SKM-1 treated with dmso at 0.1 percent for 144 hours (cell line): ENCODE measurements around the gene OR2L8.

Experiments used
- DNase-seq: peaks from one replicate; lab custom pipeline; 2025; ENCODE audit not compliant: unreplicated experiment; lab: John Stamatoyannopoulos, UW

Gene OR2L8

DNA sequence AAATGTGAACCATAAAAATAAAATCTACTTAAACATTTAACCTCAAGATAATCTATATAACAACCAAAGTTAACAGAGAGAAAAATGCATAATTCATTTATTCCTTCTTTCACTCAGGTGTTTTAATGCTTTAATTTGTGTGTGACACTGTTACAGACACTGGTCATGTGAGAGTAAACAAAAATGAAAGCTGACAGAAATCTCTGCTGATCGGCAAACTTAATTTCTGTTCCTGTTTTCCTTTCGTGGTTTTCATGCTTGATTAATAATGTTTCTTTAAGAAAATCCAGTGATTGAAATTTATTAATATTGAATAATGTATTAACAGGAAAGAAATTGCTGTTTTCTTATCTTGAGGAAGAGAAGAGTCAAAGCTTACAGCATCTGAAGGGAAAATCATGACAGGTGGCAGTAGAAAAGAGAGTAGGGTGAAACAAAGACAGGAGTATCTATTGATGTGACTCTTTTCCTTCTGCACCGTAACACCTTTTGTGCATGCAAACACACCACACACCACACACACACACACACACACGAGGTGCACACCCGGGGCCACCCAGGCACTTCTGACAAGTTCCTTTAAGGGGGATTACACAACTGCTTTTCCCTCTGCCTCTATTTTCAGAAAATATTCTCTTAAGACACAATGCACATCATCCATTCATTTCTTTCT is 18.0 kb downstream of the OR2L8 start:
- no peak for DNase-seq

DNA sequence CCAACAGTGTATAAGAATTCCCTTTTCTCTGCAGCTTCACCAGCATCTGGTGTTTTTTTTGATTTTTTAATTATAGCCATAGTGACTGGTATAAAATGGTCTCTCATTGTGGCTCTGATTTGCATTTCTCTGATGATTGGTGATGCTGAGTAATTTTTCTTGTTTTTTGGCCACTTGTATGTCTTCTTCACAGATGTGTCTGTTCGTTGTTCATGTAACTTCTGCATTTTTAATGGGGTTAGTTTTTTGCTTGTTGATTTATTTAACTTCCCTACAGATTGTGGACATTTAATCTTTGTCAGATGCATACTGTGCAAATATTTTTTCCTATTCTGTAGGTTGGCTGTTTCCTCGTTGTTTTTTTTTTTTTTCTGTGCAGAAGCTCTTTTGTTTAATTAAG is 44.3 kb downstream of the OR2L8 start:
- no peak for DNase-seq

DNA sequence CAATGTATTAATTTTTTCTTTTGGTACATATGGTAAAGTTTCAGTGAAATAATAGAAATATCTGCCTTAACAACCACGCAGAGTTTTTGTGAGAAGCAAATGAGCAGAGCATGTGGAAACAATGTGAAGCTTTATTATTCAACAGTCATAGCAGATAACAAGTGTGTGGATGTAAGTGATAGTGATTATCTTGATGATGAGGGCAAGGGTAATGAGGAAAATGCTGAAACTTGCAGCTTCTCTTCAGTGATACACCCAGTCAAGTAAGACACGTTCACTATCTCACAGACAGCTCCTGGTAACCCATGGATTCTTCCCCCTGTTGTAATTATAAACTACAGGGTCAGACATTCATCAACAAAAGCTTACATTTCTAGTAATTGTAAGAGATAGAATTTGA is 50.2 kb downstream of the OR2L8 start:
- no peak for DNase-seq
